ENCODE data around the gene RGMA.
"Not testable (repeated sequence)": the region's sequence is repeated elsewhere in the genome, so short reads cannot be mapped to it uniquely, and the experiment has no call there.

The RGMA gene

DNA sequence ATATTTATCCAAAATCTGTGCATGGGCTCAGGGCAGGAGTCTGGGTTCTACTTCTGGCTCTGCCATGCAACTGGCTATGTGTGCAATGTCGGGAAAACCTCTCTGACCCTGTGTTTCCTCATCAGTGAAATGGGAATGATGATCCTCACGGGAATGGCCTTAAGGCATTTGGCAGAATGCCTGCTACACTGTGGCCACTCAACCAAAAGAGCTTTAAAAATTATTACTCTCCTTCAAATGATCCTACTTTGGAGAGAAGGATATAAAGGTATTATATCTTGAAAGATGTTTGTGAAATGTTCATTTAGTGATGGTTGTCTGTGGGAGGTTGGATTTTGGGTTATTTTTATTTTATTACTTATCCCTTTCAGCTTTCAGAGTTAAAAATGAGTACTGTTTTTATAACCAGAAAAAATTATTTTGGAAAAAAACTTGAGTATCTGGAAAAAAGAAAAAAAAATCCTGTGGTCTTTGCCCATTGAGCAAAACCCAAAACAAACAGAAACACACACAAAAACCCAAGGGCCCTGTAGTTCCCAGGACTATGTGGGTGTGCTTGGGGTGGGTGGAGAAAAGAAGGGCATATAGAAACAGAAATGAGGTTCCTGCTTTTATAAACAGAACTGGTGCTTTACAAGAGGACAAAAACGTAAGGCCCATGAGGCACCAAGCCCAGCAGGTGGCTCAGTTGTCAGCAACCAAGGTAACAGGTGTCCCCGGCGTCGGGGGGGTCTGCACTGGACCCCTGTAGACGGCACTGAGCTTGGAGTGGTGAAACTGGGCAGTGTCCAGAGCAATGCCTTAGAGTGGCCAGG, 22.0 kb downstream of the RGMA start:
- DNase-seq (ENCODE audit: low read depth in 2 of 2) = no peak

DNA sequence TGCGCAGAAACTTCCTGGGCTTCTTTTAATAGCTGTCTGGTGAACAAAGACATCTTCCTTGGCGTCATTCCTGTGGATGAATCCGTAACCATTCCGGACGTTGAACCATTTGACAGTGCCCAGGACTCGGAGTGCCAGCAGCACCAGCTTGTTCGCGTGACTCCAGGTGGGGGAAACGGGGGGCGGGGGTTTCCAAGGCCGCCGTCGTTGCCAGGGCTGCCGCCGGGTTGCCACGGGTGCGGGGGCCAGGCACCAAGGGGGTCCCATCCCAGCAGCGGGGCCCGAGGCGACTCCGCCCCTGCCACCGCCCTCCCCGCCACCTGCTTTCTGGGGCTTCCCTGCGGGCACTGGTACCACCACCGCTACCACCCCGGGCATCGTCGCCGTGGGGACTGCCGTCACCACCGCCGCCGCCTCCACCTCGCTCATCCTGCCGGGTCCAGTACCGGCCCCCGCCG, 22.8 kb downstream of the RGMA start:
- no peak for DNase-seq (ENCODE audit: low read depth in 2 of 2)

DNA sequence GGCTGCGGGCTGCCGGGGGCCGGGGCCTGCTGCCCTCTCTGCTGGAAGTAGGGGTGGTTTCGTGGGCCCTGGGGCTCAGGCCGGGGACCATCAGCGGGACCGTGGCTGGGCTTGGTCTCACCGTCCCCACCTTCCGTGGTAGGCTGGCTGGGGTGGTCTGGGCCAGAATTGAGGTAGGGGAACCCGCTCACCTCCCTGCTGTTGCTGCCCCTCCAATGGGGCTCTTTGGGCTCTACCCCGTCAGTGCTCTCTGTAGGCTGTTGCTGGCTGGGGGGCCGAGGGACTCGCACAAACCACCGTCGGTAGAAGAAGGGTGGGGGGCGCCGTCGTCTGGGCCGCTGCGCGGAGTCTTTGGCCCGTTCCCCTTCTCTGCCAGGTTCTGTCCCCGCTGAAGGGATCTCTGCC, 23.4 kb downstream of the RGMA start:
- no peak for DNase-seq (ENCODE audit: low read depth in 2 of 2)

DNA sequence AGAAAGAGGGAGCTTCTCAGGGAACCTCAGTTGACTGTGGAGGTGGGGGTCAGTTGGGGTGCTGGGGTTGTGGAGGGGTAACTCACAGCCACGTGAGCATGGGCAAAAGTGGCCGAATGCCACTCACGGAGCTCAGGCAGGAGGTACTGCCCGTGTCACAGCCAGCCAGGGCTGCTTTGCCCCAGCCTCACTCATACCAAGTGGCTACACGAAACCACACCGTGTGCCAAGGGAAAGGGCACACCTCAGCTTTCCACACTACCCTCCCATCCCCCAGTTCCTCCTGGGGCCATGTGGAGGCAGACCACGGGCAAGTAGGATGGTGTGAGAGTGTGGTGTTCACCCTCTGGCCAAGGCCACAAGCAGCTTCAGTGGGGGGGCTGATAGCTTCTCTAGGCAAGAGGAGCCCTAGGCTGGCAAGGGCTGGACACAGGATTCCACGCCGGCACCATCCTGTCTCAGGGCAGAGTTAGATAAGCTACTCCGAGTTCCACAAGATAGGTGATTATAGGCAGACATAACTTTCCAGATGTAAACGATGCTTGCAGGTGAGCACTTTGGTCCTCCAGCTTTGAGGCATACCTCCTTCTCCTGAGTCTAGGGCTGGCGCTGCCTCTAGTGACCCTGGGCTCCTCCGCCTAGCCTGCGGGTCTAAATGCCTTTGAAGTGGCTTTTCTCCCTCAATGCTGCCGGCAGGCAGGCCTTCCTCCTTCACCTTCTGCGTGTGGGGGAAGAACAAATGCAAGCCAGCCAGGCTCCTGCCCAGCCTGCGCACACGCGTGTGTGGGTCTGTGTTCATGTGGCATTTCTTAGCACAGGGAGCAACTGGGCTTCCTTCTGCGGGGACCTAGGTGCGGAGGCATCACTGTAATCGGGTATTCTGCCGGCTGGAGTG, 25.0 kb downstream of the RGMA start:
- no peak for DNase-seq (ENCODE audit: low read depth in 2 of 2)

DNA sequence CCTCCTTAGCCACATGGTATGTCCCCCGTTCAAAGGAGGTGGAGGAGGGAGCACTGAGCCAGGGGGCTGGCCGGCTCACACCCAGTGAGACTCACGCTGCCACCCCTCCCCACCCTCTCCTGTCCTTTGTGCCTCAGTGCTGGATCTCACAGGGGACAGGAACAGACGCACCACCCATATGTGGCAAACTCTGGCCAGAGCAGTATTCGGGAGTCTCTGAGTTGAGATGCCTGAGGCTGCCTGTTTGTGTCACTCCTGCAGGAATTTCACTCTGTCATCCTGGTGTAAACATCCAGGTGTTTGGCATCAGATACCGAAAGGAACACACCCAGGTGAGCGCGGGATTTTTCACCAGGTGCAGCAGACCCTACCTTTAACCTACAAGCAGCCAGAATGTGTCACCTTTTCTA, 25.7 kb downstream of the RGMA start:
- no peak for DNase-seq (ENCODE audit: low read depth in 2 of 2)

DNA sequence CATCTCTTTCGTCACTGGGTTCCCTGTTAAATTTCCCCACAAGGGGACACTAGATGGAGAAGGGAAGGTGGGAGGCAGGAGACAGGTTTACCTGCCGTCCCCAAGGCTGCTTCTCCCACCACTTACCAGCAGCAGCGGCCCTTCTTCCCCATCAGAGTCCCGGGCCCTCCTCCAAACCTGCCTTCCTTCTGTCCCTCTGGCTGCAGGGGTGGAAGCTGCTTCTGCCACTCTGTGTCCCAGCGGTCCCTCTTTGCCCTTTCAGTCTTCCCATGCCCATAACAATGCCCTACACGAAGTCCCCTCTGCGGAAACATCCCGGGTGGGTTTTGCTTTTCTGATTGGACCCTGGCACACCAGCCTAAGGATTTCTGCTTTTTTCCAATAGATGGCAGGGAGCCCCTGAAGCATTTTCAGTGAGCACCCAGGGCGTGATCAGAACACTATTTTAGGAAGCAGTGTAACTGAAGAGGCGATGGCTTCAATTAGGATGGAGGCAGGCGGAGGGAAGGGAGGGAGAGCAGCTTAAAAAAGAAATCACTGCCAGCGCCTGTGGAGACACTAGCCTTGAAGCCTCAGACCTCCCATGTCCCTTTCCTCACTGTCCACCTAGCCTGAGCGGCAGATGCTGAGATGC, 26.3 kb downstream of the RGMA start:
- not testable (repeated sequence) for DNase-seq (ENCODE audit: low read depth in 2 of 2)

DNA sequence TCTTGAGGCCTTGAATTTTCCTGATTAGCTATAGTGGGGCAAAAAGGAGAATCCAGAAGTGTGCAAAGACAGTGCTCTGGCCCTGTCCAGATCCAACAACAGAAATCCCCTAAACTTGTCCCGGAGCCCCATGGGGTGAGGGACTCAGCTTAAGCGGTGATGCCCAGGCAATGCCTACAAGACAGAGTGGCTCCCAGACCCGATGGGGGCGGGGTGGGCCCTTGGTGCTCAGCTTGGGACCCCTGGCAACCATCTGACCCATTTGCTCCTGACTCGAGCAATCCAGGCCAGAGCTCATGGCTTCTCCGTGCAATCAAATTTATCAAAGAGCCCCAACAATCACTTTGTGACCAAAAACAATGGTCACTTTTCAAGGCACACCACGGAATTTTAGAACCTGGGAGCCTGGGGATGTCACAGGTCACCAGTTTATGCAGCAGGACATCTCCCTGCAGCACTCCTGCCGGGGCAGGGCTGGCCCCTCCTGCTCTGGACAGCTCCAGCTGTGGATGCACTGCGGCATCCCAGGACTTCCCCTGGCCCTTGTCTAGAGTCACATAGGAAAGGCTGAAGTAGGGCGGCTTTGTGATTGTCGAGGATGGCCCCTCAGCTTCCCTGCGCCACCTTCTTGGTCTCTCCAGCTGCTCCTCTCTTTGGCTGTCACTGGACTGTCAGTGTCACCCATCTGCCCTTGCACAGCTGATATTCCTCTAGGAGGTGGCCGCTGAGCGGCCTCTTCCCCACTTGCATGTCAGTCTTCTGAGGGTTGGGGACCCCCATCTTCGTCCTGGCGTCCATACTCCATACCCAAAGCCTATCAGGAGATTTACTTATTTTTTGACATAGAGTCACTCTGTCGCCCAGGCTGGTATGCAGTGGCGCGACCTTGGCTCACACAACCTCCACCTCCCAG, 28.4 kb downstream of the RGMA start:
- DNase-seq (ENCODE audit: low read depth in 2 of 2) = no peak

DNA sequence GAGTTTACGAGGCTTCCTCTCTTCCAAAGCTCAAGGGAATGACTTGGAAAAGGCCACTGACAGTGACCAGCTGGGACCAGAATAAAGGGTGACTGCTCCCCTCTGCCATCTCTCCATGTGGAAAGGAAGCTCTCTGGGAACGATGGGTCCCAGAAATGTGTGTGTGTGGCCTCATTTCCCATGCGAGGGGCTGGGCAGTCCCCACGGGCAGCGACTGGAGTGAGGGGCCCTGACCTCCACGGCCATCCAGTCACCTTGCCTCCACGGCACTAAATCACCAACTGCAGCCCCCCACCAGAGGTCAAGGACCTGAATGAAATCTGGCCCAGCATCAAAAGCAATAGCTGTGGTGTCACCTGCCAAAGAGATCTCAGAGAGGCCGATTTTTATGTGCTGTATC, 29.6 kb downstream of the RGMA start:
- DNase-seq (ENCODE audit: low read depth in 2 of 2) = no peak

DNA sequence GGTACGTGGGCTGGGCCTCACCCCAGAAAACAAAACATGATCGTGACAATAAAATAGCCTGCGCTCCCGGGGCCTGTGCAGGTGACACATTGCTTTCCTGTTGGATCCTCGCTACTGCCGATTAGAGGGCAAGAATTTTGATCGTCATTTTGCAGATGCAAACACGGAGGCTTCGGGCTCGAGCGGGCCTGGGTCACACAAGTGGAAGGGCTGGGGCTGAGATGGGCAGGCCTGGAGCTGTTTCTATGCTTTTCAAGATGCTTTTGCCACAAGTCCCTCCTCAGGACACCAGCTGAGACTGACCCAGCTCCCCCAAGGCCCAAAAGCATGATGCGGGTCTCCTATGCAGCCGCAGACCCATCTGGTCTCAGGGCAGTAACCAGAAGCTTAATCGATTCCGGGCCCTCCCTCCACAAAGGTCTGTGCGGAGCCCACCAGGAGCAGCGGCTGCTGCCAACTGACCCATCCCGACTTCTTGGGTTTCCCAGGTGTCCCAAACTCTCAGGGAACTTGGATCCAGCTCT, 30.0 kb downstream of the RGMA start:
- no peak for DNase-seq (ENCODE audit: low read depth in 2 of 2)

DNA sequence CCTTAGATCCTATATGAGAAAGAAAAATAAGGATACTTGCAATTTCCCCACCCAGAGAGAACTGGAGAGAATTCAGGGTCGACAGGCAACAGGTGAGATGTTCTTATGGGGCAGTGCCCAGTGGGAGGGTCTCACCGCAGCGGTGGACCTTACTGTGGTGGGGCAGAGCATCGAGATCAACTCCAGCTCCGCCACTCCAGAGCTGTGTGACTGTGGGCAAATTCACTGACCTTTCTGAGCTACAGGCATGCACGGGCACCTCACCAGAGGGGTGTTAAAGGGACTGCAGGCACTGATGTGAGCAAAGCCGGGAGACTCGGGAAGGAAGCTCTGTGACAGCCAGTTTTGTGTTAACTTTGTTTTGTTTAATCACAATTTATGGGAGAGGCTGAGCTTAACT, 30.9 kb downstream of the RGMA start:
- no peak for DNase-seq (ENCODE audit: low read depth in 2 of 2)

DNA sequence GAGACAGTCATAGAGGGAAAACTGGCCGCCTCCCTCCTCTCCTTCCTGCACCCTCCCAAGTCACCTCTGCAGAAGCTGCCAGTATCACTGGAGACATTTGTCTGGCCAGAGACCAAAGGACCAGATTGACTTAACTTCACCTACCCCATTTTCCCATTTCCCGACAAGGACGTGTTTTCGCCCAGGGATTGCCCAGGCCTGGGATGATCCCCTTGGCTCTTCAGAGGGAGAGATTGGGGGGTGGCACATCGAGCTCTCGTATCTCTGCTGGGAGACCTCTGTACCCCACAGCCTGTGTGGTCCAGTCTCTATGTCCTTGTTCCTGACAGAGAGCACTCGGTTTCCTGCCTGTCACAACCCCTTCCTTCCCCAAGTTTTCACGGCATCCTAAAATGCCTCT, 31.4 kb downstream of the RGMA start:
- no peak for DNase-seq (ENCODE audit: low read depth in 2 of 2)

DNA sequence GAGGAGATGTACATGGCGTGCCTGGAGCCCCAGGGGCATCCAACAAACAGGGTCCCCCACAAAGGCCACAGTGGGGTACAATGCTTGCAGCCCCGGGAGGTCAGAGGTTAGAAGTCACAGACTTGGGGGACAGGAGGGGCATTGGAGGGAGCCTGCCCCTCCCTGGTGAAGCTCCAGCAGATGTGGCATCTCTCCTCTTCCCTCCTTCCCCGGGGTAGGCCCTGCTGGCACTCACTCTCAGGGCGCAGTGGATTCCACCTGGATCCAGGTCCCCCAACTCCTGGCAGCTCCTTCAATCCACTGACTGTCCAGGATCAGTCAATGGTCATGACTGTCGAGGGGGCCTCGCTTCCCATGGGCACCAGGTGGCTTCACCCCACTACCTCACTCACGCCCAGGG, 32.2 kb downstream of the RGMA start:
- DNase-seq (ENCODE audit: low read depth in 2 of 2) = no peak

DNA sequence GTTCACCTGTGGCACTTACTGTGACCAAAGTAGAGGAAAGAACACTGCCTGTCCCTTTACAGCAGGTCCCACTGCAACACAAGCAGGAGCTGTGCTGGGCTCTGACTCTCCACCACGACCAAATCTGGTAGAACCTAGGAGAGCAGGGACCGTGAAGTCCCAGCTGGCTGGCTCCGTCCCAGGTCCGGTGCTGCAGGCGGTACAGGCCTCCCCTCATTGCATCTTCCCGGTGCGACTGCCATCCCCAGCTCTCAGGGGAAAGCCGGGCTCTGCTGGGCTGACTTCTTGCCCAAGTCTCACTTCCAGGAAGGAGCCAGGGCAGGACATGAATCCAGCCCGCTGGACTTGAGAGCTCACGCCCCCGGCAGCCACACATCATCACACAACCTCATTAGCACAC, 33.8 kb downstream of the RGMA start:
- no peak for DNase-seq (ENCODE audit: low read depth in 2 of 2)

DNA sequence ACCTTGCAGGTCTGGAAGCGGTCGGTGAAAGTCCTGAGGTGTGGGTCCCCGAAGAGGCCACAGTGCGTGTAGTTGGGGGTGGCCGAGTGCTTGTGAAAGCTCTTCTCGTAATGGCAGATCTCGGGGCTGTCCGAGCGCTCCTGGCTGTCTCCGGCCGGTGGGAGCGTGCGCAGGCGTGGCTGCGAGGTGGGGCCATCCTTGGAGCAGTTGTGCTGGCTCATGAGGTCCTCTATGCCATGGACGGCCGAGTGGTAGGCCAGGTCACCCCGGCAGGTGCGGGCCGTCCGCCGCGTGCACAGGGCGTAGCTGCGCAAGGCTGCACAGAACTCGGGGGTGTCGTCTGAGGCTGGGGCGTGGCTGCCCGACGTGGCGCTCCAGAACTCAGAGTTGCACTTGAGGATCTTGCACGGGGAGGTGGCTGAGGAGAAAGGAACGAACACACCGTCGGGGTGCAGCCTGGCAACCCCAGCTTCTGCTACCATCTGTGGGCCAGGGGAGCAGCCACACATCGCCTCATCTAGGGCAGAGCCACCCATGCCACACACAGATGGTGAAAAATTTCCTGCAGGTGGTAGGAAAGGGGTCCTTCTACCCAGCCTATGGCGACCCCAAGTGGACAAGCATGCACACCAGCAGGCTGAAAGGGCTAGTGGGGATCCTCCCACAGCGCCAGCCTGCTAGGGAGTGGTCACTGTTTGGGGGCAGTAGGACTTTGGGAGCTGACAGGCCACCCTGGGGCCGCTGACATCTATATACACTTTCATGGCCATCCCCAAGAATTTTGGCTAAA, 36.7 kb downstream of the RGMA start:
- no peak for DNase-seq (ENCODE audit: low read depth in 2 of 2)

DNA sequence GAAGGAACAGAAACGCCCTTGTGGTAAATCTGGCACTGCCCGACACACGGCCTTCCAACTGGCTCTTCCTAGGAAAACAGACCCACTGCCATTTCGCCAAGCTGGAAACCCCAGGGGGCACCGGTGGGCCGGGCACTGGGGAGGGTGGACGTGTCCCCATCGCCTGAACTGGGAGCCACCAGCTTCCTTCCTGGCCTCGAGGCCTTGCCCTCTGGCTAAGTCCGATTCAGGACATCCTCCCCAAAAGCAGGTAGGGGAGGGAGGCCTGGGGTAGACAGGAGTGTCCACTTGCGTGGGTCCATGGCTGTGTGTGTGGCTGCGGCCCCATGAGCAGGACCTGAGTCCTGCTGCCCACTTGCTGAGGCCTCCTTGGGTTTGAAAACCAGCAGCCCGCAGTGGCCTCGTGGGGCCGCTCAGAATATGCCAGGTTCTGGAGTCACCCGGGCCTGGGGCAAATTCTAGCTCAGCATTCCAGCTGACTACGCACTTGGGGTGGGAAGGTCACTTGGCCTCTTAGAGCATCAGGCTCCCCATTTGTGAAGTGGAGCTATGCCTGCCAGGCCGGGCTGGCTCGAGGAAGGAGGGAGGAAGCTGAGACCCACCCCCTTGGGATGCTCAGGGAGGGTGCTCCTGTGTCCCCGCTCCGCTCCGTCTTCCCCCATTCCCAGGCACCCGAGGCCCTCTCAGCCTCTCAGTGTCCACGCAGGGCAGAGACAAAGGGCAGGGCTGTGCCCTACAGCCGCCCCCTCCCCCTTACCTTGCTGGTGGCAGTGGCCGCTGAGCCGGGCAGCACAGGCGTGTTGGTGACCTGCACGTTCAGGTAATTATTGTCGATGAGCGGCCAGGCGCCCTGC, 37.5 kb downstream of the RGMA start:
- no peak for DNase-seq (ENCODE audit: low read depth in 2 of 2)

DNA sequence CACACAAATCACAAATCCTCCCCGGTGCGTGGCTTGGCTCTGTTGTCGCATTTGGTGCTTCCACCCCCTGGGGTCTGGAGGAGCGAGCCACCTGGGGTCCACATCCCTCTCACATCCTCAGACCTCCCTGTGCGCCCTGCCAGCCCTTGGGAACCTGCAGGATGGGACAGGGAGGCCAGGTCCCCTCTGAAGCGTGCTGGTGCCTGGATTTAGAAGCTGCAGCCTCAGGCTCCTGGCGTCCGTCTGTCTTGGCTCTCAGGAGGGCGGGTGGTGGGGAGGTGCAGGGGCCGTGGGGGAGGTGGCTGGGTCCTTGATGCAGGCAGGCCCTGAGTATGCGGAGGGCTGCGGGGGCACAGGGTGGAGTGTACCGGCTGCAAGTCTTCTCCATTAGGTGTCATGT, 38.4 kb downstream of the RGMA start:
- no peak for DNase-seq (ENCODE audit: low read depth in 2 of 2)

DNA sequence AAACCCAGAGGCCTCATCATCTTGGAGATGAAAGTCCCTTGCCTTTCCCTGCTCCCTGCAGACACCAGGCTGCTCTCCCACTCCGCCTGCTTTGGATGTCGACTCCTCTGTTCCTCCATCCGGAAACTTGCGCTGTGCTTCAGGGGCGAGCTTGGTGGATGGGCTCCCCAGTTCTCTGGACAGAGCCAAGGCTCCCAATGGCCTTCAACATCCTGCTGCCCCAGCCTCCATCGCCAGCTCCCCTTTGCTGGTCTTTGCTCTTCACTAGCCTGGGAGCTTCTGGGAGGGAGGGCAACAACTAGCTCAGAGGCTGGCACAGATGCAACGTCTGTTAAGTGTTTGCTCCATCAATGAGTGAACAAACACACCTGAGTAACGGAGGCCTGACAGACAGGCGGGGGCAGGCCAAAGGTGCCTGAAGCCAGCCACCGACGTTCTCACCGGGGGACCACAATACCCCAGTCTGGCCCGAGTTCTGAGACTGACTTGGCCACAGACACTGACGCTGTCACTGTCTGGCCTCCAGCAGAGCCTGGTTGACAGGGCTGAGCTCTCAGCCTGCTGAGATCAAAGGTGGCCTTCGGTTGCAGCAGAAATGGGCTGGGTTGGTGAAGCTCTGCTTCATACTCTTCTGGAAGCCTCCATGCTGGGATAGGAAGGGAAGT, 39.0 kb downstream of the RGMA start:
- no peak for DNase-seq (ENCODE audit: low read depth in 2 of 2)

DNA sequence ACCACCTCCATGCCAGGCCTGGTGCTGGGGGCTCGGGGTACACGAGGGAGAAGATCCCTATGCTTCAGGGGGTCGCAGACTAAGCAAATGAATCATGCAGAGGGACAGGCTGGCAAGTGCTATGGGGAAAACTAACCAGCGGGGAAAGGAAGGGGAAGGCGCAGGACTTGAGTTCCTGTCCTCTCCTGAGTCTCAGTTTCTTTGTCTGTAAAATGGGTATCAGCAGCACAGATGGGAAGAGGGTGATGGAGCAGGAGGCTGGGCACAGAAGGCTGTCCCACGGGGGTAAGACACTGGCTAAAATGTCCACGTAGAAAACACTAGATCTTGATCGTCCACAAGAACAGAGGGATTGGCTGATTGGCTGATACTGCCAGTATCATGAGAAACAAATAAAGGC, 39.8 kb downstream of the RGMA start:
- DNase-seq (ENCODE audit: low read depth in 2 of 2) = no peak

DNA sequence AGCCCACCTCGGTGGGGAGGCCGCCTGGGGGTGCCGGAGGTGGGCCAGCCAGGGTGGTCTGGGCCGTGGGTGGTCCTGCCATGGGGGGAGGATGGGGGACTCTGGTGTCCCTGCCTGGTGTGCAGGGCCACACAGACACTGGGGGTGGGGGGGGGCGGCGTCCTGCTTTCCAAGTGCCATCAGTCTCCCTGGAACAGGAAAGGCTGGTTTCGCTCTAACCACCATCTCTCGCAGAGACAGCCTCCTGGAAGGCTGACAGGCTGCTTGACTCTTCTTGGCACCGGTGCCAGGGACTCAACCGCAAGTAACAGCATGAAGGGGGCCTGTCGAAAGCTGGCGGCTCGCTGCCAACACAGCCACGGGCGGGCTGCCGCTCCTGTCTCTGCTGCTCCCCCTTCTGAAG, 40.3 kb downstream of the RGMA start:
- no peak for DNase-seq (ENCODE audit: low read depth in 2 of 2)

Data from activated CD4-positive, alpha-beta T cell treated with anti-CD3 and anti-CD28 coated beads for 24 hours (primary cell).